Measurements from ENCODE around the gene SNRPN. TPM values are rescaled to one million over a fixed set of nuclear protein-coding genes. Genes with fewer than 3 reads are reported as not detected.

Gene SNRPN
- total RNA-seq, 4 donors from 2014 or later = 86.4 to 107 (median 100) TPM

Small RNAs within 50 kb of the gene (small RNA-seq; reads per million reads assigned to genes)
- gene AC090602.1 (0 reads per million in 3 donors), gene AC124312.4 (0 reads per million in 3 donors), gene AC124312.5 (0 reads per million in 3 donors)

Other genes with a start within 250 kb of the SNRPN start
- gene SNURF, start within 50 bp of the SNRPN start, total RNA-seq = 1 to 10 TPM; 1.9 to 8.3 (median 5.5) TPM